HG02970 (cell line): ENCODE data around the gene FAM114A1.
A peak's percentile ranks its signal among the peaks of the same experiment; 100 is the strongest.

Experiments used
- ATAC-seq: cut with Tn5 transposase; IDR thresholded peaks from one replicate; pipeline ENCODE4 v1.9.1; 2021; ENCODE audit warnings: mild to moderate bottlenecking, moderate library complexity, moderate number of reproducible peaks; ENCODE audit not compliant: unreplicated experiment, low FRiP score

The FAM114A1 gene

GRCh38 chr4:38867478-38868058, at the start of gene FAM114A1:
FAM114A1 (plus strand) TSS chr4:38867806; CDS start chr4:38878079, 10,273 bp downstream.
- no peak for ATAC-seq

GRCh38 chr4:38818441-38818976, 49.1 kb upstream of the FAM114A1 start:
- ATAC-seq, result peak; percentile 41

- no peak for ATAC-seq
Observed at GRCh38 chr4:38819569-38819968, 48.0 kb upstream of the FAM114A1 start.

- no peak for ATAC-seq
Observed at GRCh38 chr4:38820329-38821061, 47.1 kb upstream of the FAM114A1 start.

GRCh38 chr4:38821739-38822138, 45.9 kb upstream of the FAM114A1 start:
- ATAC-seq, result no peak

- no peak for ATAC-seq
Observed at GRCh38 chr4:38822748-38823303, 44.8 kb upstream of the FAM114A1 start.

- ATAC-seq, result no peak
Observed at GRCh38 chr4:38823766-38824165, 43.8 kb upstream of the FAM114A1 start.

- ATAC-seq, result no peak
Observed at GRCh38 chr4:38829237-38829636, 38.4 kb upstream of the FAM114A1 start.

- no peak for ATAC-seq
Observed at GRCh38 chr4:38831653-38832052, 36.0 kb upstream of the FAM114A1 start.

- no peak for ATAC-seq
Observed at GRCh38 chr4:38832206-38832605, 35.4 kb upstream of the FAM114A1 start.

GRCh38 chr4:38832624-38833528, 34.7 kb upstream of the FAM114A1 start:
- no peak for ATAC-seq

GRCh38 chr4:38834570-38834969, 33.0 kb upstream of the FAM114A1 start:
- no peak for ATAC-seq

- ATAC-seq, result no peak
Observed at GRCh38 chr4:38837334-38837733, 30.3 kb upstream of the FAM114A1 start.

GRCh38 chr4:38837849-38838248, 29.8 kb upstream of the FAM114A1 start:
- ATAC-seq, result no peak

GRCh38 chr4:38842994-38843393, 24.6 kb upstream of the FAM114A1 start:
- no peak for ATAC-seq

GRCh38 chr4:38846015-38846414, 21.6 kb upstream of the FAM114A1 start:
- no peak for ATAC-seq

GRCh38 chr4:38855466-38855865, 12.1 kb upstream of the FAM114A1 start:
- no peak for ATAC-seq

- ATAC-seq, result no peak
Observed at GRCh38 chr4:38856046-38856445, 11.6 kb upstream of the FAM114A1 start.

GRCh38 chr4:38856524-38857337, 10.9 kb upstream of the FAM114A1 start, which contains the start of gene TLR6:
TLR6 (minus strand) TSS chr4:38856817; CDS start chr4:38829473, 27,344 bp downstream.
- peak; percentile 57 for ATAC-seq
